Measurements from ENCODE around the gene MIX23. TPM values are rescaled to one million over a fixed set of nuclear protein-coding genes. Genes with fewer than 3 reads are reported as not detected.

The MIX23 gene
- total RNA-seq, 1 experiment from 2014 or later: 111 TPM

DNA sequence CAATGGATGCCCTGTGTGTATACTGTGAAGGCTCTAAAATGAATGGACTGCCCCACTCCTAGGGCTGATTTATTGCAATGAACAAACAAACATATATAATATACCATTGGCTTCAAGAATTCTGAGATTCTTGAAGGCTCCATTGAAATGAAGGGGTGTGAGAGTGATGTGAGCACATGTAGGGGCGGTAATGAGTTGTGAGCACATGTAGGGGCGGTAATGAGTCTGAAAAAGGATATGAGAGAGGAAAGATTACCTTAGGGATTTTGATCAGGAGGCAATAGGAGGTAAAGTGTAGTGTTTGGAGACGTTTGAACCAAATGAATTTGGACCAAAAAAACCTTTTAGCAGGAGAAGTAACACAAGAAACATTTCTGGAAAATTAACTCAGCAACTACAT lies 4.7 kb upstream of the MIX23 start:
- Histone ChIP-seq H3K4me1 (ENCODE audit: insufficient read depth, low read length) (peaks cover 36% of the 10 kb centered on the region), H2AFZ (ENCODE audit: low read length) (no peak overlapping the region), H3K4me3 (ENCODE audit: low read length) (no peak overlapping the region), H3K9me2 (replicated peaks; ENCODE audit: low read length) (no peaks in the 10 kb centered on the region), H3K9ac (ENCODE audit: low read length) (no peak overlapping the region), H3K4me2 (ENCODE audit: low read length) (no peak overlapping the region), H3K79me2 (ENCODE audit: low read length) (peaks cover 64% of the 10 kb centered on the region), H3K36me3 (ENCODE audit: low read depth, low read length) (peaks cover 9% of the 10 kb centered on the region; the same call in 1 of the 2 replicates), H4K20me1 (ENCODE audit: low read length) (no peaks in the 10 kb centered on the region), H3K27me3 (ENCODE audit: low read length) (no peaks in the 10 kb centered on the region), H3K27ac (ENCODE audit: low read length) (no peak overlapping the region), H3F3A (ENCODE audit: low read length, unreplicated experiment) (no peaks in the 10 kb centered on the region), H3K9me3 (ENCODE audit: low read length) (no peaks in the 10 kb centered on the region)
- BruUV-seq (replicated peaks): no TSS peak
- no peak for DNase-seq
- ChIA-PET CTCF (no interaction called here), POLR2A (ENCODE audit: unreplicated experiment) (no interaction called here)
- intact Hi-C loops (cut with micrococcal nuclease): no loop called here
- TF ChIP-seq EZH2phosphoT487 (IDR thresholded peaks at IDR 0.05; ENCODE audit: borderline replicate concordance, low read length): no peak
- no peak for TF ChIP-seq CTCF (conservative IDR thresholded peaks at IDR 0.05; ENCODE audit: low read depth, low read length)
- no peak for TF ChIP-seq EZH2 (IDR thresholded peaks at IDR 0.05; ENCODE audit: low read length, unreplicated experiment)
- no peak for ATAC-seq

GRCh38 chr3:122383771-122384697 lies 1.0 kb upstream of the MIX23 start, which contains the start of gene FAM162A:
Gene FAM162A, plus strand, starts transcription at chr3:122384182. Its CDS starts 84 bp downstream, at chr3:122384266.
- H3K9ac ChIP-seq (ENCODE audit: low read length): peak within 1 kb of the TSS; percentile 90
- POLR2A ChIA-PET (ENCODE audit: unreplicated experiment): interaction anchor here (0.5 to 1.7 kb wide), 14 partner anchors 9 to 973 kb away, joined by 3 to 14 read pairs (median 4); partner anchors contain the start of gene WDR5B
- peaks cover 90% of the 10 kb centered on the region for H3K79me2 ChIP-seq (ENCODE audit: low read length)
- DNase-seq (peak; percentile 98), ATAC-seq (peak; percentile 90)
- intact Hi-C loops (cut with micrococcal nuclease): loop anchor here (1.0 kb wide), 3 partner anchors 19 to 78 kb away; partner anchors contain the start of gene WDR5B
- H3F3A ChIP-seq (ENCODE audit: low read length, unreplicated experiment): no peaks in the 10 kb centered on the region
- peak within 1 kb of the TSS; percentile 89 for H2AFZ ChIP-seq (ENCODE audit: low read length)
- CTCF ChIA-PET: interaction anchor here (0.6 to 1.4 kb wide), 5 partner anchors 9 to 335 kb away, joined by 3 to 26 read pairs (median 9); no protein-coding TSS in a partner anchor
- H3K4me3 ChIP-seq (ENCODE audit: low read length): peak within 1 kb of the TSS; percentile 90
- H3K27ac ChIP-seq (ENCODE audit: low read length): peak within 1 kb of the TSS; percentile 40
- H3K4me2 ChIP-seq (ENCODE audit: low read length): peak within 1 kb of the TSS; percentile 87
- H3K9me2 ChIP-seq (replicated peaks; ENCODE audit: low read length): no peaks in the 10 kb centered on the region
- TF ChIP-seq CTCF (conservative IDR thresholded peaks at IDR 0.05; ENCODE audit: low read depth, low read length): peak; percentile 83
- peak; percentile 70; the same call in 1 of the 2 replicates for TF ChIP-seq EZH2phosphoT487 (IDR thresholded peaks at IDR 0.05; ENCODE audit: borderline replicate concordance, low read length)
- no peak for TF ChIP-seq EZH2 (IDR thresholded peaks at IDR 0.05; ENCODE audit: low read length, unreplicated experiment)
- H3K36me3 ChIP-seq (ENCODE audit: low read depth, low read length): peaks cover 12% of the 10 kb centered on the region; the same call in 1 of the 2 replicates
- H3K27me3 ChIP-seq (ENCODE audit: low read length): no peaks in the 10 kb centered on the region
- H3K9me3 ChIP-seq (ENCODE audit: low read length): no peaks in the 10 kb centered on the region
- BruUV-seq (replicated peaks): TSS peak; percentile 55
- H4K20me1 ChIP-seq (ENCODE audit: low read length): no peaks in the 10 kb centered on the region
- peaks cover 44% of the 10 kb centered on the region for H3K4me1 ChIP-seq (ENCODE audit: insufficient read depth, low read length)

Measured in PC-3 (cell line).